ENCODE data around the gene SAAL1.
"Not testable (repeated sequence)": the region's sequence is repeated elsewhere in the genome, so short reads cannot be mapped to it uniquely, and the experiment has no call there.

The SAAL1 gene

DNA sequence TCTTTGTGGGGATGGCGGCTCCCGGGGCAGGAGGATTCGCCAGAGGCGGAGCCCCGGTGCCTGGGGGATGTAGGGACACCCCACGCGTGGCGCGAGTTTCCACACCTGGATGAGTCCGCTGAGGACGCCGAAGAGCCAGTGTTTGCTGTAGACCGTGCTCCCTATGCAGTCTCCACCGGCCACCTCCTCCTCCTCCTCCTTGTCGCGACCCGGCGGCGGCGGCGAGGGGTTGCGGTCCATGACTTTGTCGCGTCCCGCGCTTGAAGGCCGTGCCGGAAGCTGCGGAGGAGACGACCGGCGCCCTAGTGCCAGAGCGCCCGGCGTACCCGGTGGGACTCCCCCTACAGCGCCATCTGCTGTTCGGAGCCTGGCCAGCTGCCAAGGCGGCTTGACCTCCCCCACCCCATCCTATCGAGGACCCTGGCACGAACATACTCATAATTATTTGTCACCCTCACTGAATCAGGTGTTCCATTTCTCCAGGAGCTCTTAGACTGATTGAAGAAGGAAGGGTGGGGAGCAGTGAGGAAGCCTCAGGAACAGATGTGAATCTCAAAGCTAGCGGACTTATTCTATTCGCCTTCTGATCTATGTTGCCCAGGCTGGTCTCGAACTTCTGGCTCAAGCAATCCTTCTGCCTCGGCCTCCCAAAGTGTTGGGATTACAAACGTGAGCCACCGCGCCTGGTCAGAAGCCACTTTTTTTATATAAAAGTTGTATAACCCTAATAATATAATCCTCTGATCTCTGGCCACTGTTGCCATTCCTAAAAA, at the start of gene SAAL1:
Gene SAAL1 (minus strand): TSS at position 281 of the 773 bp plus-strand sequence. CDS start 41 bp downstream, at position 240.
- DNase-seq, result peak; percentile 62

DNA sequence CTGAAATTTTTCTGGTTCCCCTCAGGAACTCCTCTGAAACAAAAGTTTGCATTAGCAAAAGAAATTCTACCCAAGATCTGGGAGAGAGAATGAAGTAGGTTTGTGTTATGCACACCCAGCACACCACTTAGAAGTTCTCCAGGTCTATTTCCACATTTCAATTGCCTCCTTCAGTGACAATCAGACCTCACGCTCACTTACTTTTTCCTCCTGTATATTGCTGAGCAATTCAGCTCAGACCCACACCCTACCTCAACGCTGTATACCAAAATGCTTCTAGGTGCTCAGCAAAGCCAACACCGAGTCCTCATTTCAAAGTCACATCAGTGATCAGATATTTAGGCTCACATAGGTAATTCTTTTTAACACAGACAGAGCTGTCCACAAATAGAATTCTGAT, 45.7 kb upstream of the SAAL1 start:
- DNase-seq, result no peak

DNA sequence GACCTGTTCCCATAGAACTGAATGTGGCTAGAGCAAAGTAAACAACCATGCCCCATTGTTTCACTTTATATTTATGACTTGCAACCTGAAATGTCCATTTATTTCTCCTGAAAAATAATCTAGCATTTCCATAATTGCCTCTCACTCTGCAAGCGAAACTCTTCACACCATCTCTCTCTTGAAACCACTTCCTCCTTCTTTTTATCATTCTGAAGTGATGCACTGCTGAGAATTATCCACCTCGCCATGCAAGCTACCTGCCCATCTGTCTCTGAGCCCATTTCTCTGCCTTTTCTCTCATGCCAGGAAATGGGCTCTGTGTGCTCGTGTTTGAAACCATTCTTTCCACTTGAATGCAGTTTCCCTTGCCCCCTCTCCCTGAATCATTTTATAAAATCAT, 40.0 kb upstream of the SAAL1 start:
- no peak for DNase-seq

DNA sequence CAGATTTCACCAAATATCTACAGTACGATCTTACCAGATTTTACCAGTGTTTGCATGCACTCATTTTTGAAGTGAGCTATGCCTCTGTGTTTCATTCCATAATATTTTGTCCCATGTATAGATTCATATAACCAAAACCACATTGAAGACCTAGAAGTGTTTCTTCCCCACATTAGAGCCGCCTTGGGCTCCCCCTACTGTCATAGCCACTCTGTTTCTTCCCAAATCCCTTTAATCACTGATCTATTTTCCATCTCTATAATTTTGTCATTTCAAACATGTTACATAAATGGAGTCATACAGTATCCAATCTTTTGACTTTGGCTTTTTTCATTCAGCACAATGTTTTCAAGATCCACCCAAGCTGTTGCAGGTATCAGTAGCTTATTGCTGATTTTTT, 39.1 kb upstream of the SAAL1 start:
- no peak for DNase-seq

DNA sequence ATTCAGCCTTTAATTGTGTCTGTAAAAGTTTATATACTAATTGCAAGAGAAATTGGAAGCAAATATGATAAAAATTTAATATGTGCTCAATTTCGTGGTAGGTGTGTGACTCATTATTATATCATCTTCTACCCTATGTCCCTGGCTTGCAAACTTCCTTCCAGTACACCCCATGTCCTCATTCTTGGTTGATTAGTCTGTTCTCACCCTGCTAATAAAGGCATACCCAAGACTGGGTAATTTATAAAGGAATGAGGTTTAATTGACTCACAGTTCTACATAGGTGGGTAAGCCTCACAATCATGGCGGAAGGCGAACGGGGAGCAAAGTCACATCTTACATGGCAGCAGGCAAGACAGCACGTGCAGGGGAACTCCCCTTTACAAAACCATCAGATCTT, 38.4 kb upstream of the SAAL1 start:
- no peak for DNase-seq

DNA sequence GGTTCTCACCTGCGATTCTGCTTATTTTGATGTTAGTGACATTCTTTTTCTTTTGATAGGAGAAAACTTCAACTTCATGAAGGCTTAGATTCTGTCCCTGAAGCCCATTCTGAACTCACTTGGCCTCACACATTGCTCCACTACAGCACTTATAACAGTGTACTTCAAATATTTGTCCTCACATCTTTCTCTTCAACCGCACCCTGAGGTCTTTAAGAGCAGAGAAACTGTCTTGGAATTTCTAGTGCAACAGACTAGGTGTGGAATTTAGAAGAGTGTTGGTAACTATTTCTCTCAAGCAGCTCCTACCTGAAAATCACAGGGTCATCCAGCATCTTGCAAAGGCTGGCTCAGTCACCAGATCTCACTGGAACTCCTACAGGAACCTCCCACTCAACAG, 34.3 kb upstream of the SAAL1 start:
- DNase-seq, result no peak

- DNase-seq, result no peak
Measured at GRCh38 chr11:18137186-18137800, 31.4 kb upstream of the SAAL1 start.

DNA sequence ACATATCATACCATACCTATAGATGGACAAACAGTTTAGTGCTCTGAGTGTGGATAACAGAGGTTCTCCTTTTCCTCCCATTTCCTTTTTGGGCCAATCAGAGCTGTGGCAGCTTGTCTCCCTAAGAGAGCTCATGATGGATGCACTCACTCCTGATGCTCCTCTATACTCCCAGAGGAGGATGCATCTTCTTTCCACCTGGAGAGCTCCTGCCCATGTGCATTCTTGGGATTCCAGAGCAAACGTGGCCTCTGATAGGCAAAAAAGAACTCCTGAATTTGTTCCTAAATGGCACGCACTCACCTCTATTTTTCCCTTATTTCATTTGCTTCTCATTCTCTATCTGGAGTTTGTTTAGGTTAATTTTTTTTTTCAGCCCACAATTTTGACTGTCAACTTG, 29.4 kb upstream of the SAAL1 start:
- no peak for DNase-seq

DNA sequence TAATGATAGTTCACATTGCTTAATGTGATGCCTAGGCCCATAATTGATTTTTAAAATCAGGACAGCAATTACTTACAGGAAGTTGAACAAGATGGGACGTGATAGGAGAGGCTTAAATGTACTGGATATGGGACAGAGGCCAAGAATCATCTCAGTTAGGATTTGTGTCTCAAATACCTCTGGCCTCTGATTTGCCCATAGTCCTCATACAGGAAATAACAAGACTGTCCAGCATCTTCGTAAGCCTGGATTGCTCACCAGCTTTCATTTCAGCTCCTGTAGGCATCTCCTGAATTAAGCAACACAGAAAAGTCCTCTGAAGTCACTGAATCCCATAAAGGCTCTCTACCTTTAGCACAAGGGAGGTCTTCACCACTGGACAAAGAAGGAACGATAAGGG, 26.5 kb upstream of the SAAL1 start, which contains the start of gene MRGPRX3:
Gene MRGPRX3 (plus strand): TSS at position 231 of the 400 bp plus-strand sequence. CDS start 4,632 bp downstream, outside the sequence.
- no peak for DNase-seq

- DNase-seq, result not testable (repeated sequence)
Measured at GRCh38 chr11:18131115-18131514, 25.2 kb upstream of the SAAL1 start.

DNA sequence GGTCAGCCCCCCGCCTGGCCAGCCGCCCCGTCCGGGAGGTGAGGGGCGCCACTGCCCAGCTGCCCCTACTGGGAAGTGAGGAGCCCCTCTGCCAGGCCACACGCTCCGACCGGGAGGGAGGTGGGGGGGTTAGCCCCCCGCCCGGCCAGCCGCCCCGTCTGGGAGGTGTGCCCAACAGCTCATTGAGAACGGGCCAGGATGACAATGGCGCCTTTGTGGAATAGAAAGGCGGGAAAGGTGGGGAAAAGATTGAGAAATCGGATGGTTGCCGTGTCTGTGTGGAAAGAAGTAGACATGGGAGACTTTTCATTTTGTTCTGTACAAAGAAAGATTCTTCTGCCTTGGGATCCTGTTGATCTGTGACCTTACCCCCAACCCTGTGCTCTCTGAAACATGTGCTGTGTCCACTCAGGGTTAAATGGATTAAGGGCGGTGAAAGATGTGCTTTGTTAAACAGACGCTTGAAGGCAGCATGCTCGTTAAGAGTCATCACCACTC, 15.5 kb upstream of the SAAL1 start:
- not testable (repeated sequence) for DNase-seq

GRCh38 chr11:18115360-18116127, 9.7 kb upstream of the SAAL1 start:
- DNase-seq, result peak; percentile 29

GRCh38 chr11:18111005-18111404, 5.1 kb upstream of the SAAL1 start:
- DNase-seq, result no peak

GRCh38 chr11:18108254-18108653, 2.4 kb upstream of the SAAL1 start:
- DNase-seq, result no peak

DNA sequence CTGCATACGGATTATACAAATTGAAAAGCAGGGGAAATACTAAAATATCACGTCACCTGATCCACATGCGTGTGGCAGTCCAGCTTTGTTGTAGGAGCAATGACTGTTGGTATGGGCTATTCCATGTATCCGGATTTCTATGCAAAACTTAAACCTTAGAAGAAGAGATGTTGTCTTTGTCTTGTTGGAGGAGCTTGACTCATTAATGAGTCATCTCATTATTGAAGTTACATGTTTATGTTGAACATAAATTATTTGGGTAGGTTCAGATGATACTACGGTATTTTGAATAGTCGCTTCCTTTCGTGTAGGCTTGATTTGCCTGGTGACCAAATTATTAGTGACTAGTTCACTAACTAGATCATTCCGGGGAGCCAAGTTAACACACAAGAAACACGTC, 806 bp upstream of the SAAL1 start:
- DNase-seq, result no peak

DNA sequence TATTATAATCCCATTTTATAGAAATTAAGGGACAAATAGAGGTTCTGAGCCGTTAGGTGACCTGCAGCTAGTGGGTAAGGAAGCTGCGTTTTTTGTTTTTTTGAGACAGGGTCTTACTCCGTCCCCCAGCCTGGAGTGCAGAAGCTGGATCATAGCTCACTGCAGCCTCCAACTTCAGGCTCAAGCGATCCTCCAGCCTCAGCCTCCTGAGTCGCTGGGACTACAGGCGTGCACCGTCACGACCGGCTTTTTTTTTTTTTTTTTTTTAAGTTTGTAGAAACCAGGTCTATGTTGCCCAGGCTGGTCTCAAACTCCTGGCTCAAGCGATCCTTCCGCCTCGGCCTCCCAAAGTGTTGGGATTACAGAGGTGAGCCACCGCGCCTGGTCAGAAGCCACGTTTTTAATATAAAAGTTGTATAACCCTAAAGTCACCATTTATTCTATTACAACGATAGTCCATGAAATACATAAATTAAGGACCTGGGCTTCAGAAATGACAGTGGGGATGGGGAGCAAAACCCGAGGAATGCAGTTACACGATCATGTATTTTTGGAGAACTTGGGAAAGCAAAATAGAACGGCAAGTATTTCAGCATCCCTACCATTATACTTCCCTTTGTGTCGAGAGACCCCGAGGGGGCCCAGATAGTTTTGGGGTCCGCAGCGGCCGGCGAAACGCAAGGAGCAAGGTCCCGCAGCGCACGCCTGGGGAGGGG, 638 bp downstream of the SAAL1 start:
- no peak for DNase-seq

- no peak for DNase-seq
Measured at GRCh38 chr11:18100926-18101656, 4.8 kb downstream of the SAAL1 start.

- DNase-seq, result no peak
Measured at GRCh38 chr11:18093959-18094358, 11.9 kb downstream of the SAAL1 start.

GRCh38 chr11:18091731-18092130, 14.2 kb downstream of the SAAL1 start:
- DNase-seq, result no peak

DNA sequence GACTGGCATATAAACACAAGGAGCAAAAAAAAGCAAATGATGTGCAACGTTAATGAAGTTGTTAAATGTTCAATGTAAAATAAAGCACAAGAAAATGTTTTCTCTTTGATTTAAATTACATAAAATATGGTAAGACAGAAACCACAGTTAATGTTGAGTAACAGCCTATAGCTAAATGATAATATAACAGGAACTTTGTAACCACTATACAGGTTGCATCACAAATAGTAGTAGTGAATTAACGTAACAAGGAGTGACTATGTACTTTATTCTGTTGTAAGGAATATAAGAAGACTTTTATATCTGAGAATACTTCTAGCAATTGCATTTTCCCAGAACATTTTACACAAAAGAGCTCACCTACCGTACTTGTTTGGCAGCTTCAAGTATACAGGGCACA, 16.9 kb downstream of the SAAL1 start:
- no peak for DNase-seq

- DNase-seq, result no peak
Measured at GRCh38 chr11:18088366-18088765, 17.5 kb downstream of the SAAL1 start.

GRCh38 chr11:18081551-18081950, 24.3 kb downstream of the SAAL1 start:
- no peak for DNase-seq

Data from NCI-H510A (cell line).